ENCODE data around the gene PPFIBP2. TPM values are rescaled to one million over a fixed set of nuclear protein-coding genes. Genes with fewer than 3 reads are reported as not detected.

The PPFIBP2 gene
- total RNA-seq, 1 experiment from 2014 or later: 5.7 TPM

GRCh38 chr11:7645206-7645605 is 131.4 kb downstream of the PPFIBP2 start:
- H3K9me2 ChIP-seq (ENCODE audit: insufficient read depth): no peaks in the 10 kb centered on the region
- CTCF ChIA-PET: interaction anchor here (0.8 to 1.5 kb wide), 3 partner anchors 12 to 74 kb away, joined by 3 to 5 read pairs (median 3); no protein-coding TSS in a partner anchor
- RAD21 ChIA-PET (ENCODE audit: low non-redundant PET in 1 of 2, low total read pairs in 2 of 2, uncharacterized antibody in 2 of 2, unreplicated experiment in 2 of 2): no interaction called here

More at GRCh38 chr11:7645206-7645605, 131.4 kb downstream of the PPFIBP2 start:
- H3K36me3 ChIP-seq (ENCODE audit: control insufficient read depth in 1 of 2, insufficient read depth in 2 of 2, low read length in 2 of 2): no peaks in the 10 kb centered on the region
- no peak overlapping the region for H3K9ac ChIP-seq (ENCODE audit: low read length)
- no peaks in the 10 kb centered on the region for H4K20me1 ChIP-seq (ENCODE audit: insufficient read depth)
- POLR2A ChIA-PET: no interaction called here
- H3K4me2 ChIP-seq (ENCODE audit: low read length): no peak overlapping the region
- no peaks in the 10 kb centered on the region for H3K27me3 ChIP-seq (ENCODE audit: insufficient read depth, low read length)
- H3K79me2 ChIP-seq (ENCODE audit: insufficient read depth, low read length): no peaks in the 10 kb centered on the region
- no peak for DNase-seq (ENCODE audit: low read depth, low spot score)
- no TSS peak for BruUV-seq (replicated peaks)
- no peak for TF ChIP-seq TCF7L2 (IDR thresholded peaks at IDR 0.05; ENCODE audit: borderline replicate concordance, extremely low read depth, insufficient read depth, insufficient read length)
- TF ChIP-seq, protein P1, sequence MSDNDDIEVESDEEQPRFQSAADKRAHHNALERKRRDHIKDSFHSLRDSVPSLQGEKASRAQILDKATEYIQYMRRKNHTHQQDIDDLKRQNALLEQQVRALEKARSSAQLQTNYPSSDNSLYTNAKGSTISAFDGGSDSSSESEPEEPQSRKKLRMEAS (IDR thresholded peaks at IDR 0.05): no peak
- TF ChIP-seq EZH2phosphoT487 (IDR thresholded peaks at IDR 0.05; ENCODE audit: borderline replicate concordance): no peak
- TF ChIP-seq ZNF274 (IDR thresholded peaks at IDR 0.05; ENCODE audit: low read depth, low read length): no peak
- TF ChIP-seq SRF (IDR thresholded peaks at IDR 0.05; ENCODE audit: low read depth): no peak
- TF ChIP-seq, protein P2, sequence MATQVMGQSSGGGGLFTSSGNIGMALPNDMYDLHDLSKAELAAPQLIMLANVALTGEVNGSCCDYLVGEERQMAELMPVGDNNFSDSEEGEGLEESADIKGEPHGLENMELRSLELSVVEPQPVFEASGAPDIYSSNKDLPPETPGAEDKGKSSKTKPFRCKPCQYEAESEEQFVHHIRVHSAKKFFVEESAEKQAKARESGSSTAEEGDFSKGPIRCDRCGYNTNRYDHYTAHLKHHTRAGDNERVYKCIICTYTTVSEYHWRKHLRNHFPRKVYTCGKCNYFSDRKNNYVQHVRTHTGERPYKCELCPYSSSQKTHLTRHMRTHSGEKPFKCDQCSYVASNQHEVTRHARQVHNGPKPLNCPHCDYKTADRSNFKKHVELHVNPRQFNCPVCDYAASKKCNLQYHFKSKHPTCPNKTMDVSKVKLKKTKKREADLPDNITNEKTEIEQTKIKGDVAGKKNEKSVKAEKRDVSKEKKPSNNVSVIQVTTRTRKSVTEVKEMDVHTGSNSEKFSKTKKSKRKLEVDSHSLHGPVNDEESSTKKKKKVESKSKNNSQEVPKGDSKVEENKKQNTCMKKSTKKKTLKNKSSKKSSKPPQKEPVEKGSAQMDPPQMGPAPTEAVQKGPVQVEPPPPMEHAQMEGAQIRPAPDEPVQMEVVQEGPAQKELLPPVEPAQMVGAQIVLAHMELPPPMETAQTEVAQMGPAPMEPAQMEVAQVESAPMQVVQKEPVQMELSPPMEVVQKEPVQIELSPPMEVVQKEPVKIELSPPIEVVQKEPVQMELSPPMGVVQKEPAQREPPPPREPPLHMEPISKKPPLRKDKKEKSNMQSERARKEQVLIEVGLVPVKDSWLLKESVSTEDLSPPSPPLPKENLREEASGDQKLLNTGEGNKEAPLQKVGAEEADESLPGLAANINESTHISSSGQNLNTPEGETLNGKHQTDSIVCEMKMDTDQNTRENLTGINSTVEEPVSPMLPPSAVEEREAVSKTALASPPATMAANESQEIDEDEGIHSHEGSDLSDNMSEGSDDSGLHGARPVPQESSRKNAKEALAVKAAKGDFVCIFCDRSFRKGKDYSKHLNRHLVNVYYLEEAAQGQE (IDR thresholded peaks at IDR 0.05; ENCODE audit: low read depth): no peak
- no peak for TF ChIP-seq ZBTB33 (IDR thresholded peaks at IDR 0.05; ENCODE audit: extremely low read depth, insufficient replicate concordance, low read length)
- TF ChIP-seq SP1 (IDR thresholded peaks at IDR 0.05; ENCODE audit: low read depth): no peak
- TF ChIP-seq CTCF (IDR thresholded peaks at IDR 0.05 in 2 of 3, conservative IDR thresholded peaks at IDR 0.05 in 1 of 3; ENCODE audit: borderline replicate concordance in 1 of 3, insufficient read depth in 1 of 3, low read depth in 2 of 3, low read length in 2 of 3): no peak
- TF ChIP-seq ELF1 (IDR thresholded peaks at IDR 0.05; ENCODE audit: borderline replicate concordance, low read depth): no peak
- TF ChIP-seq CBX3 (IDR thresholded peaks at IDR 0.05; ENCODE audit: low read depth): no peak
- TF ChIP-seq ZFX (IDR thresholded peaks at IDR 0.05): no peak
- TF ChIP-seq FOSL1 (IDR thresholded peaks at IDR 0.05; ENCODE audit: low read depth): no peak
- no peak overlapping the region for H2AFZ ChIP-seq (ENCODE audit: low read depth, low read length, poor library complexity, severe bottlenecking)
- no peak overlapping the region for H3K4me3 ChIP-seq (replicated peaks in 1 of 2; ENCODE audit: low read depth in 1 of 2, low read length in 2 of 2)
- no peak overlapping the region for H3K27ac ChIP-seq (ENCODE audit: low read depth, low read length)
- H3K4me1 ChIP-seq (ENCODE audit: control insufficient read depth in 1 of 2, insufficient read depth in 2 of 2, low read length in 2 of 2): no peaks in the 10 kb centered on the region
- intact Hi-C loops (cut with micrococcal nuclease): no loop called here
- no peaks in the 10 kb centered on the region for H3K9me3 ChIP-seq (ENCODE audit: control insufficient read depth in 1 of 2, insufficient read depth in 1 of 2, low read depth in 1 of 2, low read length in 2 of 2)
- no peak for ATAC-seq

Data from HCT116 (cell line).